ENCODE results near the gene DST. TPM values are rescaled to one million over a fixed set of nuclear protein-coding genes. Genes with fewer than 3 reads are reported as not detected.

DST gene
- total RNA-seq, 1 experiment from 2014 or later = 144 TPM

DNA sequence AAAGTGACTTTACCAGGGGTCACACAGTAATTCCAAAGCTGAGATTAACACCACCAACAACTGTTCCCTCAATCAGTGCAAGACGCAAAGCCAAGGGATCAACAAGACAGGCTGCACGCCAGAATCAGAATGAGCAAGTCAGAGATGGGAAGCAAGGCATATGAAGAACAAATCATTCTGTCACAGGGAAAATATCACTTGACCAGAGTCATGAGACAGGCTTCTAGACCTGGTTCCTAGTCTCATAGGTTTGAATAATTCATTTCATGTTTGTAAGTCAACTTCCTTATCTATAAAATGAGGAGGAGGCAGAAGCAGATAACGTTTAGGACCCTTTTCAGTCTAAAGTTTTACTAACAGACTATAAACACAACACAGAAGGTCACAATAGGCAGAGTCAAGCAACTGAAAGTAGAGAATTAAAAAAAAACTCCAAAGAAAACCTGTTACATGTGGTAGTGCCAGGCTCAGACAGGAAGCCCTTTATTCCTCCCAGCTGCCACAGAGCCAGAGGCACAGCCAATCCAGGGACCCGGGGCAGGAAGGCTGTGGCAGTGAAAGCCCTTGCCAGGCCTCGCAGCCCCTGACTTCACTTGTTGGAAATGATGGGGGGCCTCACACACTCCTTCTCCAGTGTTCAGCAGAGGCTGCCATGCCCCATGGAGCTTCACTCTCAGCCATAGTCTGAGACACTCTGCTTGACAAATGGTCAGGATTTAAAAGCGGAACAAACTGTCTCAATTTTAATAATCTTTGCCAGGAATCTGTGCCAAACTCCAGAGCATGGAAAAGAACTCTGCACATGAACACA lies 29.2 kb upstream of the DST start:
- no TSS peak for BruUV-seq (replicated peaks)
- no peak for DNase-seq (ENCODE audit: low read depth, low spot score)

More for the DNA sequence above, 29.2 kb upstream of the DST start:
- Histone ChIP-seq H3K79me2 (ENCODE audit: insufficient read depth, low read length) (peaks cover 34% of the 10 kb centered on the region), H3K36me3 (ENCODE audit: control insufficient read depth in 1 of 2, insufficient read depth in 2 of 2, low read length in 2 of 2) (no peaks in the 10 kb centered on the region; a peak in 1 of 4 replicates), H3K4me3 (replicated peaks in 1 of 2; ENCODE audit: low read depth in 1 of 2, low read length in 2 of 2) (no peak overlapping the region), H3K4me2 (ENCODE audit: low read length) (no peak overlapping the region), H3K27ac (ENCODE audit: low read depth, low read length) (no peak overlapping the region; the same call in 1 of the 2 replicates), H3K9me2 (ENCODE audit: insufficient read depth) (no peaks in the 10 kb centered on the region), H2AFZ (ENCODE audit: low read depth, low read length, poor library complexity, severe bottlenecking) (no peak overlapping the region), H4K20me1 (ENCODE audit: insufficient read depth) (peaks cover 5% of the 10 kb centered on the region; the same call in 1 of the 2 replicates), H3K4me1 (ENCODE audit: control insufficient read depth in 1 of 2, insufficient read depth in 2 of 2, low read length in 2 of 2) (peaks cover 16 to 33% of the 10 kb centered on the region in 2 experiments), H3K27me3 (ENCODE audit: insufficient read depth, low read length) (no peaks in the 10 kb centered on the region), H3K9ac (ENCODE audit: low read length) (no peak overlapping the region), H3K9me3 (ENCODE audit: control insufficient read depth in 1 of 2, insufficient read depth in 1 of 2, low read depth in 1 of 2, low read length in 2 of 2) (no peaks in the 10 kb centered on the region)
- ChIA-PET POLR2A (no interaction called here), CTCF (interaction anchor here (2.1 kb wide), 1 partner anchor 27 kb away, joined by 4 read pairs; no protein-coding TSS in a partner anchor), RAD21 (ENCODE audit: low non-redundant PET in 1 of 2, low total read pairs in 2 of 2, uncharacterized antibody in 2 of 2, unreplicated experiment in 2 of 2) (no interaction called here)
- no peak for ATAC-seq
- intact Hi-C loops (cut with micrococcal nuclease) = no loop called here
- TF ChIP-seq EGR1 (IDR thresholded peaks at IDR 0.05; ENCODE audit: low read depth) = no peak
- no peak for TF ChIP-seq ZBTB33 (IDR thresholded peaks at IDR 0.05; ENCODE audit: extremely low read depth, insufficient replicate concordance, low read length)
- no peak for TF ChIP-seq FOSL1 (IDR thresholded peaks at IDR 0.05; ENCODE audit: low read depth)
- TF ChIP-seq CBX3 (IDR thresholded peaks at IDR 0.05; ENCODE audit: low read depth) = no peak
- no peak for TF ChIP-seq ELF1 (IDR thresholded peaks at IDR 0.05; ENCODE audit: borderline replicate concordance, low read depth)
- no peak for TF ChIP-seq CEBPB (IDR thresholded peaks at IDR 0.05; ENCODE audit: low read depth)
- TF ChIP-seq ZNF274 (IDR thresholded peaks at IDR 0.05; ENCODE audit: low read depth, low read length) = no peak
- TF ChIP-seq ATF3 (IDR thresholded peaks at IDR 0.05) = no peak
- no peak for TF ChIP-seq POLR2A (IDR thresholded peaks at IDR 0.05; ENCODE audit: borderline replicate concordance, extremely low read depth, insufficient read depth, insufficient read length)
- no peak for TF ChIP-seq CTCF (IDR thresholded peaks at IDR 0.05 in 2 of 3, conservative IDR thresholded peaks at IDR 0.05 in 1 of 3; ENCODE audit: borderline replicate concordance in 1 of 3, insufficient read depth in 1 of 3, low read depth in 2 of 3, low read length in 2 of 3)
- TF ChIP-seq EZH2 (IDR thresholded peaks at IDR 0.05) = no peak
- TF ChIP-seq YY1 (IDR thresholded peaks at IDR 0.05; ENCODE audit: extremely low read depth, insufficient replicate concordance, low read depth, low read length) = no peak
- TF ChIP-seq SP1 (IDR thresholded peaks at IDR 0.05; ENCODE audit: low read depth) = no peak
- TF ChIP-seq EZH2phosphoT487 (IDR thresholded peaks at IDR 0.05; ENCODE audit: borderline replicate concordance) = no peak
- TF ChIP-seq SRF (IDR thresholded peaks at IDR 0.05; ENCODE audit: low read depth) = no peak
- no peak for TF ChIP-seq POLR2AphosphoS5 (IDR thresholded peaks at IDR 0.05; ENCODE audit: low read depth, low read length)
